ENCODE results near the gene TRAPPC6A. TPM values are rescaled to one million over a fixed set of nuclear protein-coding genes. Genes with fewer than 3 reads are reported as not detected.

The TRAPPC6A gene
- total and polyA plus RNA-seq, 2 donors (not counting 1 experiment from before 2014, with no cell fraction given) = 9.3 to 15.9 TPM

GRCh38 chr19:45151320-45151719 lies 26.7 kb downstream of the TRAPPC6A start:
- Histone ChIP-seq H3K36me3 (ENCODE audit: control insufficient read depth, insufficient read depth, low read length) (peaks cover 8% of the 10 kb centered on the region), H4K20me1 (ENCODE audit: control insufficient read depth, extremely low read depth, insufficient read depth, low read length) (no peaks in the 10 kb centered on the region), H3K9me3 (ENCODE audit: control insufficient read depth, insufficient read depth, low read depth, low read length) (no peaks in the 10 kb centered on the region), H3K4me3 (replicated peaks in 1 of 4; ENCODE audit: control extremely low read depth in 1 of 4, insufficient read depth in 1 of 4, low read depth in 3 of 4, low read length in 4 of 4) (no peak overlapping the region), H3K4me2 (ENCODE audit: extremely low read depth, insufficient read depth, low read length) (no peak overlapping the region), H3K27ac (ENCODE audit: insufficient read depth, low read length) (no peak overlapping the region), H3K9ac (ENCODE audit: insufficient read depth, low read length) (no peak overlapping the region), H3K4me1 (ENCODE audit: control insufficient read depth, extremely low read depth, insufficient read depth, low read length) (peaks cover 12% of the 10 kb centered on the region), H3K27me3 (ENCODE audit: control insufficient read depth, insufficient read depth, low read length) (peaks cover 8% of the 10 kb centered on the region), H3K79me2 (ENCODE audit: control insufficient read depth, insufficient read depth, low read length) (no peaks in the 10 kb centered on the region), H2AFZ (ENCODE audit: low read length) (no peak overlapping the region)
- no peak for TF ChIP-seq EZH2 (IDR thresholded peaks at IDR 0.05; ENCODE audit: low read length, missing control alignments)
- no peak for TF ChIP-seq CTCF (conservative IDR thresholded peaks at IDR 0.05 in 1 of 2, IDR thresholded peaks at IDR 0.05 in 1 of 2; ENCODE audit: low read depth in 1 of 2, low read length in 2 of 2)
- DNase-seq (ENCODE audit: low read depth in 2 of 2) = no peak

- TF ChIP-seq EZH2 (IDR thresholded peaks at IDR 0.05; ENCODE audit: low read length, missing control alignments) (no peak), CTCF (conservative IDR thresholded peaks at IDR 0.05 in 1 of 2, IDR thresholded peaks at IDR 0.05 in 1 of 2; ENCODE audit: low read depth in 1 of 2, low read length in 2 of 2) (no peak)
- H2AFZ ChIP-seq (ENCODE audit: low read length) = no peak overlapping the region
Observed at GRCh38 chr19:45150751-45151281, 27.2 kb downstream of the TRAPPC6A start.

GRCh38 chr19:45150180-45150579 lies 27.9 kb downstream of the TRAPPC6A start:
- Histone ChIP-seq H3K79me2 (ENCODE audit: control insufficient read depth, insufficient read depth, low read length) (no peaks in the 10 kb centered on the region), H3K4me2 (ENCODE audit: extremely low read depth, insufficient read depth, low read length) (no peak overlapping the region), H3K9ac (ENCODE audit: insufficient read depth, low read length) (no peak overlapping the region), H3K4me3 (replicated peaks in 1 of 4; ENCODE audit: control extremely low read depth in 1 of 4, insufficient read depth in 1 of 4, low read depth in 3 of 4, low read length in 4 of 4) (no peak overlapping the region), H3K4me1 (ENCODE audit: control insufficient read depth, extremely low read depth, insufficient read depth, low read length) (peaks cover 12% of the 10 kb centered on the region), H3K27me3 (ENCODE audit: control insufficient read depth, insufficient read depth, low read length) (peaks cover 6% of the 10 kb centered on the region), H2AFZ (ENCODE audit: low read length) (no peak overlapping the region), H3K9me3 (ENCODE audit: control insufficient read depth, insufficient read depth, low read depth, low read length) (no peaks in the 10 kb centered on the region), H4K20me1 (ENCODE audit: control insufficient read depth, extremely low read depth, insufficient read depth, low read length) (no peaks in the 10 kb centered on the region), H3K27ac (ENCODE audit: insufficient read depth, low read length) (no peak overlapping the region), H3K36me3 (ENCODE audit: control insufficient read depth, insufficient read depth, low read length) (peaks cover 12% of the 10 kb centered on the region)
- no peak for TF ChIP-seq EZH2 (IDR thresholded peaks at IDR 0.05; ENCODE audit: low read length, missing control alignments)
- TF ChIP-seq CTCF (conservative IDR thresholded peaks at IDR 0.05 in 1 of 2, IDR thresholded peaks at IDR 0.05 in 1 of 2; ENCODE audit: low read depth in 1 of 2, low read length in 2 of 2) = no peak
- DNase-seq (ENCODE audit: low read depth in 2 of 2) = no peak

More at GRCh38 chr19:45150751-45151281, 27.2 kb downstream of the TRAPPC6A start:
- peaks cover 12% of the 10 kb centered on the region for H3K4me1 ChIP-seq (ENCODE audit: control insufficient read depth, extremely low read depth, insufficient read depth, low read length)
- H3K9ac ChIP-seq (ENCODE audit: insufficient read depth, low read length) = no peak overlapping the region
- no peak for DNase-seq (ENCODE audit: low read depth in 2 of 2)
- H3K27me3 ChIP-seq (ENCODE audit: control insufficient read depth, insufficient read depth, low read length) = peaks cover 6% of the 10 kb centered on the region
- no peaks in the 10 kb centered on the region for H3K9me3 ChIP-seq (ENCODE audit: control insufficient read depth, insufficient read depth, low read depth, low read length)
- no peaks in the 10 kb centered on the region for H3K79me2 ChIP-seq (ENCODE audit: control insufficient read depth, insufficient read depth, low read length)
- no peaks in the 10 kb centered on the region for H4K20me1 ChIP-seq (ENCODE audit: control insufficient read depth, extremely low read depth, insufficient read depth, low read length)
- peaks cover 9% of the 10 kb centered on the region for H3K36me3 ChIP-seq (ENCODE audit: control insufficient read depth, insufficient read depth, low read length)
- H3K4me2 ChIP-seq (ENCODE audit: extremely low read depth, insufficient read depth, low read length) = no peak overlapping the region
- no peak overlapping the region for H3K27ac ChIP-seq (ENCODE audit: insufficient read depth, low read length)
- no peak overlapping the region for H3K4me3 ChIP-seq (replicated peaks in 1 of 4; ENCODE audit: control extremely low read depth in 1 of 4, insufficient read depth in 1 of 4, low read depth in 3 of 4, low read length in 4 of 4)

Measured in fibroblast of lung (primary cell).